ENCODE results near the gene EML1. TPM values are rescaled to one million over a fixed set of nuclear protein-coding genes. Genes with fewer than 3 reads are reported as not detected.

Gene EML1
- total and polyA plus RNA-seq, 2 of the 13 experiments (the other 11 are each of a cell fraction or from before 2014, with no cell fraction given) = 0.59 to 1.7 TPM

GRCh38 chr14:99915305-99916090, 122.3 kb downstream of the EML1 start:
- ATAC-seq (peak; percentile 51), DNase-seq (ENCODE audit: low spot score) (no peak), FAIRE-seq (no peak)
- TF ChIP-seq KMT2B (CRISPR knock-in tag; IDR thresholded peaks at IDR 0.05) (no peak), HNRNPK (IDR thresholded peaks at IDR 0.05; ENCODE audit: low read depth, low read length, poor library complexity, severe bottlenecking) (no peak), ZNF234 (CRISPR knock-in tag; conservative IDR thresholded peaks at IDR 0.05) (no peak)
- Histone ChIP-seq H3K4me1 (ENCODE audit: insufficient read depth, low read length) (peaks cover 18% of the 10 kb centered on the region), H3K9me3 (ENCODE audit: low read length) (no peaks in the 10 kb centered on the region), H3K36me3 (replicated peaks in 1 of 2; ENCODE audit: control insufficient read depth in 1 of 2, insufficient read depth in 2 of 2, low read length in 2 of 2) (no peaks in the 10 kb centered on the region), H3K27me3 (ENCODE audit: control insufficient read depth in 1 of 2, insufficient read depth in 2 of 2, low read length in 2 of 2) (no peaks in the 10 kb centered on the region), H2AFZ (ENCODE audit: low read length) (no peak overlapping the region), H3K4me3 (replicated peaks in 1 of 3; ENCODE audit: insufficient read depth in 1 of 3, low read depth in 2 of 3, low read length in 3 of 3) (no peak overlapping the region), H3K9ac (ENCODE audit: insufficient read depth, low read depth, low read length) (no peak overlapping the region), H3K79me2 (ENCODE audit: insufficient read depth, low read length) (no peaks in the 10 kb centered on the region), H3K27ac (ENCODE audit: extremely low read length, insufficient read depth, low read length) (no peak overlapping the region), H4K20me1 (ENCODE audit: insufficient read depth, low read length) (no peaks in the 10 kb centered on the region), H3K4me2 (ENCODE audit: low read depth, low read length) (peak overlapping the region; percentile 35)
- ChIA-PET CTCF (ENCODE audit: low intra/inter-chr PET ratio, low total read pairs) (no interaction called here), POLR2A (no interaction called here)
- intact Hi-C loops (cut with micrococcal nuclease; ENCODE audit: unreplicated experiment) = no loop called here
- in situ Hi-C loops (cut with HindIII; ENCODE audit: extremely low pct_ligation_motif_present, low pct_unique_long_range_greater_than_20kb) = no loop called here
- BruUV-seq (replicated peaks) = no TSS peak
- 53% methylated on average over 10 of the region's 10 CpGs for WGBS (ENCODE audit: low lambda C conversion rate)

- no peak overlapping the region for H3K9ac ChIP-seq (ENCODE audit: insufficient read depth, low read depth, low read length)
- H2AFZ ChIP-seq (ENCODE audit: low read length) = no peak overlapping the region
- FAIRE-seq (peak; percentile 53), DNase-seq (ENCODE audit: low spot score) (peak; percentile 30), ATAC-seq (peak; percentile 85)
- POLR2A ChIA-PET = no interaction called here
- H3K4me2 ChIP-seq (ENCODE audit: low read depth, low read length) = 0 out of 2 replicates have a peak overlapping the region, but pooled peaks have one; percentile 35
- H3K4me3 ChIP-seq (replicated peaks in 1 of 3; ENCODE audit: insufficient read depth in 1 of 3, low read depth in 2 of 3, low read length in 3 of 3) = no peak overlapping the region
- intact Hi-C loops (cut with micrococcal nuclease; ENCODE audit: unreplicated experiment) (no loop called here), in situ Hi-C loops (cut with HindIII; ENCODE audit: extremely low pct_ligation_motif_present, low pct_unique_long_range_greater_than_20kb) (no loop called here)
- no peaks in the 10 kb centered on the region for H3K27me3 ChIP-seq (ENCODE audit: control insufficient read depth in 1 of 2, insufficient read depth in 2 of 2, low read length in 2 of 2)
- TF ChIP-seq HNF1B (CRISPR knock-in tag; IDR thresholded peaks at IDR 0.05) (no peak), ZFX (CRISPR knock-in tag; IDR thresholded peaks at IDR 0.05; ENCODE audit: low read depth) (0 out of 2 replicates have a peak, but pooled peaks have one; percentile 11)
- WGBS (ENCODE audit: low lambda C conversion rate) = 8% methylated on average over 2 of the region's 2 CpGs
- H3K9me3 ChIP-seq (ENCODE audit: low read length) = no peaks in the 10 kb centered on the region
- no peaks in the 10 kb centered on the region for H3K79me2 ChIP-seq (ENCODE audit: insufficient read depth, low read length)
- no peaks in the 10 kb centered on the region for H4K20me1 ChIP-seq (ENCODE audit: insufficient read depth, low read length)
- no peaks in the 10 kb centered on the region for H3K36me3 ChIP-seq (replicated peaks in 1 of 2; ENCODE audit: control insufficient read depth in 1 of 2, insufficient read depth in 2 of 2, low read length in 2 of 2)
- CTCF ChIA-PET (ENCODE audit: low intra/inter-chr PET ratio, low total read pairs) = no interaction called here
- BruUV-seq (replicated peaks) = no TSS peak
- H3K27ac ChIP-seq (ENCODE audit: extremely low read length, insufficient read depth, low read length) = no peak overlapping the region
- peaks cover 18% of the 10 kb centered on the region for H3K4me1 ChIP-seq (ENCODE audit: insufficient read depth, low read length)
These were observed 122.8 kb downstream of the EML1 start for GRCh38 chr14:99916091-99916383.
